Hippocampal formation (tissue), 2 donors: ENCODE measurements around the gene OGN.

Experiments
- DNase-seq, 2 donors: peaks; one replicate each; lab custom pipeline; 2025; lab: John Stamatoyannopoulos, UW

OGN gene

DNA sequence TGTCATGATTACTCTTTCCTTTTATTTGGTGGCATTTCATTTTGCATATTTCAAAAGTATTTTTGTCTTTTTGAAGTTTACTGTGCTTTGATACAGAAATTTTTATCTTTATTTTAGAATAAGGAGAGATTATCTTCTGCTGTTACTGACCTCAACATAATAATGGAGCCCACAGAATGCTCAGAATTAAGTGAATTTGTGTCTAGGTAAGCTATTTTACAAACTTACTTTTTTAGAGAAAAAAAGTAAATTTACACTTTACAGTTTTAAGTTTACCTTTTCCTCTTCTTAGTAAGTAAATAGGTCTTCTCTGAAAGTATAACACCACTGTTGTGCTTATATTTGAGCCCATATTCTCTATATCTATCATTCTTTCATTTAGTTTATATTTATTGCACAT lies 58.8 kb downstream of the OGN start:
- DNase-seq = no peak

DNA sequence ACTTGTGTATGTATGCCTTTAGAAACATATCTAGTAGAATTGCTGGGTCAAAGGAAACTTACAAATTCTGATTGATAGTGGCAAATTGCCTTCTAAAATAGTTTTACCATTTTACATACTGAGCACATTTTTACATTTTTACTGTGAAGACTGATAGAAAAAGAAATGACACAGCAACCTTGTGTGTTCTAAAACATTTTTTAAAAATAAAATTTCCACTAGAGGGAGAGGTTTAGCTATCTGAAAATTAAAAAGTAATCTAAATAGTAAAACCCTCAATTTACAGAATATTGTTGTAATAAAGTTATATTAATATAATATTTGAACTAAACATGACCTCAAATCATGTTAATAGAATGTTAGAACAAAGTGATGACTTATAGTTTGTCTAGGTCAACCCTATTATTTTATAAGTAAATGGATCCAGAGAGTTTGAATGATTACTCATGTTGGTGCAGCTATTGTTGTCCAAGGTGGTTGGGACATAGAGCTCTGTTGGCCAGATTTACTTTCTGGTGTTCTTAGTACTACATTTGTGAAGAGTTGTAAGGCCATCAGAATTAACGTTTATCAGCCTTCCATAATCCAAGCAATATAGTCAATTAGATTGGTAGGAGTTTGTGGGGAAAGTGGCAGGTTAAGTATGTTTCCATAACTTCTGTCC lies 61.4 kb downstream of the OGN start:
- DNase-seq = no peak

DNA sequence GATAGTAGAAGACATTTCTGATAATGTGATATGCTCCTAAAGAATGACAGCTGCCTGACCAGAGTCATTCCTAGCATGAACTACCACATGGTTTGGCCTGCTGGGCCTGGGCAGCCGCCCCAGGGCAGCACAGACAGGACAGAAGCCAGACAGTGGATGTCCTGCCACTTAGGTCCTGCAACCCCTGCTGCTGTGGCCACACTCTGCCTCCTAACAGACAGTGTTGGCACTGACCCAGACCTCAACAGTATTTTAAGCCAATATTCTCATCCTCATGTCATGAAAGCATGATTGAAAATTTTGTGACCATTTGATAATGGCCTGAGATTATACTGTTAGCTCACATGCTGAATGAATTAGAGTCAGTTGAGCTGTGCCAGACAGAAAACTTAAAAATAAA lies 62.8 kb downstream of the OGN start:
- DNase-seq = no peak

DNA sequence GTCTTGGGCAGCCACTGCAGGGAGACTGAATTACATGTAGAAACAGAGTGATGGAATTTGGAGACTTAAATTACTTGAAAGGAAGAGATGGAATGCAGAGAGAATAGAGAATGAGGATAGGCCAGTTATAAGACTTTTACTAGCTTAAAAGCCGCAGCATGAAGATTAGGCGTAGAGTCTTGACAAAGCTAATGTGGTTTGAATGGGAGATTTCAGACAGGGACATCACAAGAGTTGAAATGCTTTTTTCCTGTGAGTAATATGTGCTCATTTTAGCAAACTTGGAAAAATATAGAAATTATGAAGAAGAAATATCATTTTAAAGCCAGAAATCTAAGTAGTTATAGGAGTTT lies 71.1 kb downstream of the OGN start:
- DNase-seq = no peak
